HepG2 (cell line): ENCODE data around the gene PPP2R5D. TPM values are rescaled to one million over a fixed set of nuclear protein-coding genes. Genes with fewer than 3 reads are reported as not detected.

Source experiments
- MAFK ChIP-seq, 2 experiments: IDR thresholded peaks in 1 of 2; conservative IDR thresholded peaks in 1 of 2; 2 replicates each; pipeline ENCODE4 v1.6.1; 2011; ENCODE audit warnings: improper control_type of control experiment in 2 of 2, low read length in 2 of 2
- NCOA5 ChIP-seq: sonication (generic); formaldehyde crosslinking; IDR thresholded peaks from 2 replicates; pipeline ENCODE4 v1.4.0; 2020; ENCODE audit warnings: missing genetic modification reagents
- RBM39 ChIP-seq: fragments of 200-400 bp; formaldehyde crosslinking; IDR thresholded peaks from one replicate; pipeline ENCODE4 v1.6.1; 2018; ENCODE audit warnings: antibody characterized with exemption, mild to moderate bottlenecking, low read depth, low read length; ENCODE audit not compliant: poor library complexity, severe bottlenecking
- TGIF2 ChIP-seq: IDR thresholded peaks from 2 replicates; pipeline ENCODE4 v1.6.1; 2016; ENCODE audit warnings: control low read depth, missing compliant biosample characterization
- ZNF775 ChIP-seq: sonication (generic); formaldehyde crosslinking; IDR thresholded peaks from 2 replicates; pipeline ENCODE4 v1.4.0; 2020; ENCODE audit warnings: missing genetic modification reagents, mild to moderate bottlenecking, moderate library complexity, borderline replicate concordance
- polyA plus RNA-seq, 8 experiments: library from polyadenylated mRNA; depleted of rRNA in 3 of 8; stranded (reverse) in 7 of 8; unstranded in 1 of 8; fragments of >200 nt; fragmentation: Illumina TruSeq in 4 of 8; extraction: Trizol in 4 of 8; gene quantifications; 2 replicates each; pipeline versions ENCODE4 v1.2.1 to v1.2.3, GENCODE V29; 2011 to 2016; ENCODE audit warnings: low read depth in 4 of 8, missing spikeins in 1 of 8, mixed read lengths in 1 of 8; ENCODE audit not compliant: insufficient read depth in 1 of 8
- total RNA-seq, 5 experiments: library from RNA; depleted of rRNA; stranded (reverse); fragments of >200 nt; fragmentation: Illumina TruSeq; extraction: Trizol; gene quantifications; 2 replicates each; pipeline ENCODE4 v1.2.3, GENCODE V29; 2016; ENCODE audit warnings: low read depth in 1 of 5
- TF ChIP-seq, protein P1 (sequence below), 2 experiments: sonication (generic) in 1 of 2; formaldehyde crosslinking in 1 of 2; IDR thresholded peaks; 2 replicates each; pipeline versions ENCODE4 v1.4.0 to v1.6.1; 2016 to 2020; ENCODE audit warnings: borderline replicate concordance in 1 of 2, low read depth in 1 of 2, mild to moderate bottlenecking in 1 of 2, missing genetic modification reagents in 1 of 2
- TF ChIP-seq, protein P2 (sequence below): sonication (generic); formaldehyde crosslinking; conservative IDR thresholded peaks from 2 replicates; pipeline ENCODE4 v1.8.0; 2022; ENCODE audit warnings: mild to moderate bottlenecking, moderate library complexity, missing genetic modification reagents
- TF ChIP-seq, protein P3 (sequence below): sonication (generic); formaldehyde crosslinking; IDR thresholded peaks from 2 replicates; pipeline ENCODE4 v1.8.1; 2023; ENCODE audit warnings: missing genetic modification reagents, mild to moderate bottlenecking, borderline replicate concordance
- TF ChIP-seq, protein P4 (sequence below): sonication (generic); formaldehyde crosslinking; IDR thresholded peaks from 2 replicates; pipeline ENCODE4 v1.4.0; 2020; ENCODE audit warnings: missing genetic modification reagents, mild to moderate bottlenecking, borderline replicate concordance
- TF ChIP-seq, protein P5 (sequence below): sonication (generic); formaldehyde crosslinking; IDR thresholded peaks from 2 replicates; pipeline ENCODE4 v1.5.1; 2020; ENCODE audit warnings: missing genetic modification reagents, mild to moderate bottlenecking, borderline replicate concordance
- TF ChIP-seq, protein P6 (sequence below): sonication (generic); formaldehyde crosslinking; IDR thresholded peaks from 2 replicates; pipeline ENCODE4 v1.4.0; 2020; ENCODE audit warnings: missing genetic modification reagents, borderline replicate concordance

PPP2R5D gene
- total and polyA plus RNA-seq, 2 of the 13 experiments (the other 11 are each of a cell fraction or from before 2014, with no cell fraction given), result 53.7 to 60.4 TPM

DNA sequence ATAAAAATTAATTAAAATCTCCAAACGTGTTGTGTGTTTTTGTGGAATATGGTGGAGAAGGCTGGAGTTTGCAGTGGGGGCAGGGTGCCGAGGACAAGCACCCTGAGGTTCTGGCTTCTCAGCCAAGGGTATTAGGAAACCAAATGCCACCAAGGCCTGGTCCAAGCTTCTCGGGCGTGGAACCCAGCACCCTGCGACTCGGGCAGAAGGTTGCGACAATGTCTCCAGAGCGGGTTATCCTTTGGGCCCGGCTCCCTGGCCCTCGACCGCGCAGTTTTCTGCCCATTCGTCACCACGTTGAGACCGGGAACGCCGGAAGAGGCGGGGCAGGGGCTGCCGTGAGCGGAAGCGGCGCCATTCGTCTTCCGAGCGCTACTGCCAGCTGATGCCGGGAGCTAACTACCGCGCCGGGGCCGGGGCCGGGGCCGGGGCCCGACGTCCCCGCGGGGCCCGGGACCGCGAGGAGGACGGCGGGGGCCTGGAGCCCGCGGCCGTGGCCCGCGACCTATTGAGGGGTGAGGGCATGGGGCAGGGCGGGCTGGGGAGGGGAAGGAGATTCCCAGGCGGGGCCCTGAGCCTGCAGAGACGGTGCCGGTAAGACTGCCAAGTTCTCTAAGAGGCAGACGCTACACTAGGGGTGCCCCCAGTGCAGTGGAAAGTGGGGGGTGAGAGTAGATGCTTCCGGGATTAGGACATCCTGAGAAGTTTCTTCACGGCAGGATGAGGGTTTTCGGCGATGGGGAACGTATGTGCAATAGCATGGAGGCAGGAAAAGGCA is 37.1 kb downstream of the PPP2R5D start, which contains the start of gene RRP36 (continued):
- TF ChIP-seq, protein P1, sequence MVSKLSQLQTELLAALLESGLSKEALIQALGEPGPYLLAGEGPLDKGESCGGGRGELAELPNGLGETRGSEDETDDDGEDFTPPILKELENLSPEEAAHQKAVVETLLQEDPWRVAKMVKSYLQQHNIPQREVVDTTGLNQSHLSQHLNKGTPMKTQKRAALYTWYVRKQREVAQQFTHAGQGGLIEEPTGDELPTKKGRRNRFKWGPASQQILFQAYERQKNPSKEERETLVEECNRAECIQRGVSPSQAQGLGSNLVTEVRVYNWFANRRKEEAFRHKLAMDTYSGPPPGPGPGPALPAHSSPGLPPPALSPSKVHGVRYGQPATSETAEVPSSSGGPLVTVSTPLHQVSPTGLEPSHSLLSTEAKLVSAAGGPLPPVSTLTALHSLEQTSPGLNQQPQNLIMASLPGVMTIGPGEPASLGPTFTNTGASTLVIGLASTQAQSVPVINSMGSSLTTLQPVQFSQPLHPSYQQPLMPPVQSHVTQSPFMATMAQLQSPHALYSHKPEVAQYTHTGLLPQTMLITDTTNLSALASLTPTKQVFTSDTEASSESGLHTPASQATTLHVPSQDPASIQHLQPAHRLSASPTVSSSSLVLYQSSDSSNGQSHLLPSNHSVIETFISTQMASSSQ (IDR thresholded peaks at IDR 0.05; ENCODE audit: low read depth), result no peak
- TF ChIP-seq, protein P1 (CRISPR knock-in tag; IDR thresholded peaks at IDR 0.05; ENCODE audit: borderline replicate concordance), result no peak
- TF ChIP-seq ZNF775 (CRISPR knock-in tag) (no peak), NCOA5 (CRISPR knock-in tag) (no peak), MAFK (conservative IDR thresholded peaks at IDR 0.05 in 1 of 2, IDR thresholded peaks at IDR 0.05 in 1 of 2; ENCODE audit: low read length in 2 of 2) (no peak), RBM39 (peak; percentile 97), TGIF2 (CRISPR knock-in tag) (peak; percentile 63; the same call in 1 of the 2 replicates)
- TF ChIP-seq, protein P2, sequence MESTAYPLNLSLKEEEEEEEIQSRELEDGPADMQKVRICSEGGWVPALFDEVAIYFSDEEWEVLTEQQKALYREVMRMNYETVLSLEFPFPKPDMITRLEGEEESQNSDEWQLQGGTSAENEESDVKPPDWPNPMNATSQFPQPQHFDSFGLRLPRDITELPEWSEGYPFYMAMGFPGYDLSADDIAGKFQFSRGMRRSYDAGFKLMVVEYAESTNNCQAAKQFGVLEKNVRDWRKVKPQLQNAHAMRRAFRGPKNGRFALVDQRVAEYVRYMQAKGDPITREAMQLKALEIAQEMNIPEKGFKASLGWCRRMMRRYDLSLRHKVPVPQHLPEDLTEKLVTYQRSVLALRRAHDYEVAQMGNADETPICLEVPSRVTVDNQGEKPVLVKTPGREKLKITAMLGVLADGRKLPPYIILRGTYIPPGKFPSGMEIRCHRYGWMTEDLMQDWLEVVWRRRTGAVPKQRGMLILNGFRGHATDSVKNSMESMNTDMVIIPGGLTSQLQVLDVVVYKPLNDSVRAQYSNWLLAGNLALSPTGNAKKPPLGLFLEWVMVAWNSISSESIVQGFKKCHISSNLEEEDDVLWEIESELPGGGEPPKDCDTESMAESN, result 0 out of 2 replicates have a peak, but pooled peaks have one; percentile 85
- TF ChIP-seq, protein P3, sequence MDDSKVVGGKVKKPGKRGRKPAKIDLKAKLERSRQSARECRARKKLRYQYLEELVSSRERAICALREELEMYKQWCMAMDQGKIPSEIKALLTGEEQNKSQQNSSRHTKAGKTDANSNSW, result peak; percentile 92
- TF ChIP-seq, protein P4, sequence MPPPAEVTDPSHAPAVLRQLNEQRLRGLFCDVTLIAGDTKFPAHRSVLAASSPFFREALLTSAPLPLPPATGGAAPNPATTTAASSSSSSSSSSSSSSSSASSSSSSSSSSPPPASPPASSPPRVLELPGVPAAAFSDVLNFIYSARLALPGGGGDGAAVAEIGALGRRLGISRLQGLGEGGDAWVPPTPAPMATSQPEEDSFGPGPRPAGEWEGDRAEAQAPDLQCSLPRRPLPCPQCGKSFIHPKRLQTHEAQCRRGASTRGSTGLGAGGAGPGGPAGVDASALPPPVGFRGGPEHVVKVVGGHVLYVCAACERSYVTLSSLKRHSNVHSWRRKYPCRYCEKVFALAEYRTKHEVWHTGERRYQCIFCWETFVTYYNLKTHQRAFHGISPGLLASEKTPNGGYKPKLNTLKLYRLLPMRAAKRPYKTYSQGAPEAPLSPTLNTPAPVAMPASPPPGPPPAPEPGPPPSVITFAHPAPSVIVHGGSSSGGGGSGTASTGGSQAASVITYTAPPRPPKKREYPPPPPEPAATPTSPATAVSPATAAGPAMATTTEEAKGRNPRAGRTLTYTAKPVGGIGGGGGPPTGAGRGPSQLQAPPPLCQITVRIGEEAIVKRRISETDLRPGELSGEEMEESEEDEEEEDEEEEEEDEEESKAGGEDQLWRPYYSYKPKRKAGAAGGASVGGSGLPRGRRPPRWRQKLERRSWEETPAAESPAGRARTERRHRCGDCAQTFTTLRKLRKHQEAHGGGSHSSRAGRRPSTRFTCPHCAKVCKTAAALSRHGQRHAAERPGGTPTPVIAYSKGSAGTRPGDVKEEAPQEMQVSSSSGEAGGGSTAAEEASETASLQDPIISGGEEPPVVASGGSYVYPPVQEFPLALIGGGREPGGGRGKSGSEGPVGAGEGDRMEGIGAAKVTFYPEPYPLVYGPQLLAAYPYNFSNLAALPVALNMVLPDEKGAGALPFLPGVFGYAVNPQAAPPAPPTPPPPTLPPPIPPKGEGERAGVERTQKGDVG (CRISPR knock-in tag), result no peak
- TF ChIP-seq, protein P5, sequence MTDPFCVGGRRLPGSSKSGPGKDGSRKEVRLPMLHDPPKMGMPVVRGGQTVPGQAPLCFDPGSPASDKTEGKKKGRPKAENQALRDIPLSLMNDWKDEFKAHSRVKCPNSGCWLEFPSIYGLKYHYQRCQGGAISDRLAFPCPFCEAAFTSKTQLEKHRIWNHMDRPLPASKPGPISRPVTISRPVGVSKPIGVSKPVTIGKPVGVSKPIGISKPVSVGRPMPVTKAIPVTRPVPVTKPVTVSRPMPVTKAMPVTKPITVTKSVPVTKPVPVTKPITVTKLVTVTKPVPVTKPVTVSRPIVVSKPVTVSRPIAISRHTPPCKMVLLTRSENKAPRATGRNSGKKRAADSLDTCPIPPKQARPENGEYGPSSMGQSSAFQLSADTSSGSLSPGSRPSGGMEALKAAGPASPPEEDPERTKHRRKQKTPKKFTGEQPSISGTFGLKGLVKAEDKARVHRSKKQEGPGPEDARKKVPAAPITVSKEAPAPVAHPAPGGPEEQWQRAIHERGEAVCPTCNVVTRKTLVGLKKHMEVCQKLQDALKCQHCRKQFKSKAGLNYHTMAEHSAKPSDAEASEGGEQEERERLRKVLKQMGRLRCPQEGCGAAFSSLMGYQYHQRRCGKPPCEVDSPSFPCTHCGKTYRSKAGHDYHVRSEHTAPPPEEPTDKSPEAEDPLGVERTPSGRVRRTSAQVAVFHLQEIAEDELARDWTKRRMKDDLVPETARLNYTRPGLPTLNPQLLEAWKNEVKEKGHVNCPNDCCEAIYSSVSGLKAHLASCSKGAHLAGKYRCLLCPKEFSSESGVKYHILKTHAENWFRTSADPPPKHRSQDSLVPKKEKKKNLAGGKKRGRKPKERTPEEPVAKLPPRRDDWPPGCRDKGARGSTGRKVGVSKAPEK (CRISPR knock-in tag), result no peak
- TF ChIP-seq, protein P6, sequence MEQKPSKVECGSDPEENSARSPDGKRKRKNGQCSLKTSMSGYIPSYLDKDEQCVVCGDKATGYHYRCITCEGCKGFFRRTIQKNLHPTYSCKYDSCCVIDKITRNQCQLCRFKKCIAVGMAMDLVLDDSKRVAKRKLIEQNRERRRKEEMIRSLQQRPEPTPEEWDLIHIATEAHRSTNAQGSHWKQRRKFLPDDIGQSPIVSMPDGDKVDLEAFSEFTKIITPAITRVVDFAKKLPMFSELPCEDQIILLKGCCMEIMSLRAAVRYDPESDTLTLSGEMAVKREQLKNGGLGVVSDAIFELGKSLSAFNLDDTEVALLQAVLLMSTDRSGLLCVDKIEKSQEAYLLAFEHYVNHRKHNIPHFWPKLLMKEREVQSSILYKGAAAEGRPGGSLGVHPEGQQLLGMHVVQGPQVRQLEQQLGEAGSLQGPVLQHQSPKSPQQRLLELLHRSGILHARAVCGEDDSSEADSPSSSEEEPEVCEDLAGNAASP (CRISPR knock-in tag), result peak; percentile 26; the same call in 1 of the 2 replicates
